SW480 (cell line): ENCODE data around the gene RFESD.

Source experiments
- DNase-seq: peaks from one replicate; pipeline ENCODE4 v3.0.0-alpha.2; 2016; ENCODE audit warnings: low spot score

The RFESD gene

DNA sequence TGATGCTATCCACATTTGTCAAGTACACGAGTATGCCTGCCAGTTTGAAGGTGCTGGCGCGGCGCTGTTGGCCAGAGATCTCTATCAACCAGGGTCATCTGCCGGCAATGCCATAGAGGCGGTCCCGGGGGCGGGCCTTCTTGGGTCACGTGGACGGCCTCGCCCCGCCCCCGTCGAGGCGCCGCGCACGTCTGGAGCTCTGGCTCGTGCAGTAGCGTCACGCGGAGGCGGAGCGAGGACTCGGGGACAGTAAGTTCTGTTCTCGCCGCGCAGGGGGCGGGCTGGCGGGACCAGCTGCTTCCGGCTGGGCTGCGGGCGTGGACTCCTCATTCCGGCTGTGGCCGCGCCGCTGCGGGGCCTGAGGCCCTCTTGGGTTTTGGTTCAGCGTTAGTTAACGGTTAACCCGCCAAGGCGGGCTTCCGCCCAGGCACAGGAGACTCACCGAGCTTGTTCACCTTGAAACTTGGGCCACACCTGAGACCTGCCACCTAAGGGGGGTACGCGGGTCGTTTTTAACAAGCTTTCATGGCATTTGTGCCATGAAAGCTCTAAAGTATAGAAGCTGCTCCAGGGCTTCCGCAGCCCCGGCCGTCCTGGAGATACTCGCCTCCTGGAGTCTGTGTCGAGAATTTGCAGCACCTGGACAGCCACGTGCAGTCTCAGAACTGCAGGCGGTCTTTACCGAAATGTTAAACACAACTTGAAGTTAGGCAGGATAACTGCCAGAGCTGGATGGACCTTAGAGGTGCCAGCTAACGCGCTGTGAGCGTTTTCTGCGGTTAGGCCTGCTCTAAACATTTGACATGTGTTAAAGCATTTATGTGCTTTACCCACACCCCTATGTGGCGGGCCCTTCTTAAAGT lies at the start of gene RFESD:
Gene RFESD, plus strand, starts transcription at position 209 of the 863 bp plus-strand sequence. CDS start 5,495 bp downstream, outside the sequence.
- DNase-seq, result peak; percentile 99

DNA sequence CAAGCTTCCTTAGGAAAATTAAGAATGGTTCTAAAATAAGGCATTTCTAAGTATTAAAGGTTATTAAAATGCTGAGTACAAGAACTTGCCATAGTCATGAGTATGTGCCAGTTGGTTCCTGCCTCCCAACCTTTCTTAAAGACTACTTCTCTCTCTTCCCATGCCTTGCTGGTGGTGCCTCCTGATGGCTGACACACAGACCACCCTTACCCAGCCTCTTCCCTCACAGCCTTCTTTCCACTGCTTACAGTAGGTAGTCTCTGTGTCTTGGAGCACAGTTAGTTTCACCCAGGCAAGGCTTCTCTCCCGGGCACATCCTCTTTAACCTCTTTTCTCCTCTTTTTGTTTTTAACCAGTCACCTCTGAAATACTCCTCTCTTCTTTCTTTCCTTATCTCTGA lies 47.3 kb upstream of the RFESD start:
- no peak for DNase-seq

DNA sequence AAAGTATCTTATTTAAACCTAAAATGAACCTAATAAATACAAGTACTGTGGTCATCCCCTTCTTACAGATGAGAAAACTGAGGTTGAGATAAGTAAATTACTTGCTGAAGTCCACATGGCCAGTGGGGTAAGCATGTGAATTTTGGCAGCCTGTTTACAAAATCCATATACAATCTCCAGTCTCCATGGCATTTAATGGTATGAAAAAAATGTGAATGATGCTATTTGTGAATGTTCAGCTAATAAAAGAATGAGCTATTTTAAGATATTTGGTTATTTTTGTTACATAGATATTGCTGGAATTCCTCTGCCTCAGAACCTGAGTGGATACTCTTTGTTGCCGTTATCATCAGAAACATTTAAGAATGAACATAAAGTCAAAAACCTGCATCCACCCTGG lies 46.0 kb upstream of the RFESD start:
- DNase-seq, result no peak

DNA sequence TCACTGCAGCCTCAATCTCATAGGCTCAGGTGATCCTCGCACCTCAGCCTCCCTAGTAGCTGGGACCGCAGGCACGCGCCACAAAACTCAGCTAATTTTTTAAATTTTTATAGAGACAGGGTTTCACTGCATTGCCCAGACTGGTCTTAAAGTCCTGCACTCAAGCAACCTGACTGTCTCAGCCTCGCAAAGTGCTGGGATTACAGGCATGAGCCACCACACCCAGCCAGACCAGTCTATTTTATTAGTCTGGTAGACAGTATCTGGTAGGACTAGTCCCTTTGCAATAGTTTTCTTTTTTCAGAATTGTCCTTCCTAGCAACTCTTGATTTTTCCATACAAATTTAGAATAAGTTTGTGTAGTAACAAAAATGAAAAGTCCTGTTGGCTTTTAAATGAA lies 40.8 kb upstream of the RFESD start:
- no peak for DNase-seq

DNA sequence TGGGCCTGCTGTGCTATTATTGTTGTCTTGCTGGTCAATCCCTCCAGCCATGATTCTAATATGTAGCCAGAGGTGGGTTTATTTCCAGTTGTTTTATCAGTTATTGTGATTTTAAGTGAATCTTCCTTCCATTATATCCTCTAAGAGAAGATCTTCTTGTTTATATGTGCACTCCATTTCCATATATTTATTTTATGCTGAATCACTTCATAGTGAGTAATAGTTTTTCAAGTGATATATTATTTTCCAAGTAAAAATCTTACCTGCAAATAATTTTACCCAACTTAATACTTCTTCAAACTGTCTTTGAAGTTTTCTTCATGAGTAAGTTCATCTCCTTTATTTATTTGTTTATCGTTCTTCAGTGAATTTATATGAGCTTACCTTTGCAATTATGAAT lies 40.2 kb upstream of the RFESD start:
- no peak for DNase-seq

DNA sequence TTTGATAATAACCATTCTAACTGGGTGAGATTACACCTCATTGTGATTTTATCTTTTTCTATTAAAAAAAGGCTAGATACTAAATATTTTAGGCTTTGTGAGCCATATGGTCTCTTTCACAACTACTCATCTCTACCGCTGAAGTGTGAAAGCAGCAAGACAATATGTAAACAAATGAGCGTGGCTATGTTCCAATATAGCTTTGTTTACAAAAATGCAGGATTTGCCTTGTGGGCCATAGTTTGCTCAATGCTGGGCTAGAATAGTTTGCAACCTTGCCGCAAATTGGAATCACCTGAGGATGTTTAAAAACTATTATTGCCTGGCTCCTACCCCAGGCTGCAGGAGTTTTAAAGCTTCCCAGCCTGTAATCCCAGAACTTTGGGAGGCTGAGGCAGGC lies 36.9 kb upstream of the RFESD start:
- no peak for DNase-seq

DNA sequence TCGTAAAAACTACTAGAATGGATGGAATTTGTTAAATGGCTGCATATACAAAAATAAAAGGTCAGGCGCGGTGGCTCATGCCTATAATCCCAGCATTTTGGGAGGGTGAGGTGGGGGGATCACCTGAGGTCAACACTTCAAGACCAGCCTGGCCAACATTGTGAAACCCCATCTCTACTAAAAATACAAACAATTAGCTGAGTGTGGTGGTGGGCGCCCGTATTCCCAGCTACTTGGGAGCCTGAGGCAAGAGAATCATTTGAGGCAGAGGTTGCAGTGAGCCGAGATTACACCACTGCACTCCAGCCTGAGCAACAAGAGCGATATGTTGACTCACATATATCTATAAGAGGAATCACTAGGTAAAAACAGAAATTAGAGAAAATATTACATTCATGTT lies 36.0 kb upstream of the RFESD start:
- no peak for DNase-seq

DNA sequence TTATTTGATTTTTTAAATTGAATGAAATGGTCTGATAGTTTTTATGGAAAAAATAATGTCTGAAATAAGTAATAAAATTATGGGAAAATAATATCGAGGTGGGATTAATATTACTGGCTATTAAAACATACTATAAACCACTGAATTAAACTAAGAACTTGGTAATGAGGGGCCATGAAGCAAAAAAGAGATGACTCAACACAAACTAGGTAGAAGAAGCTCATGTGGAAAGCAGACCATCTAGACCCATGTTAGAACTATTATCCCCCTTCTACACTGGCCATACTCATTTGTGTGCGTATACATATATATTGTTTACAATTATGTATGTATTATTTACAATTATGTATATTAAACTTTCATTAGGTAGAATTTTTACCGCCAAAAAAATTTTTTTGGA lies 35.2 kb upstream of the RFESD start:
- DNase-seq, result no peak

DNA sequence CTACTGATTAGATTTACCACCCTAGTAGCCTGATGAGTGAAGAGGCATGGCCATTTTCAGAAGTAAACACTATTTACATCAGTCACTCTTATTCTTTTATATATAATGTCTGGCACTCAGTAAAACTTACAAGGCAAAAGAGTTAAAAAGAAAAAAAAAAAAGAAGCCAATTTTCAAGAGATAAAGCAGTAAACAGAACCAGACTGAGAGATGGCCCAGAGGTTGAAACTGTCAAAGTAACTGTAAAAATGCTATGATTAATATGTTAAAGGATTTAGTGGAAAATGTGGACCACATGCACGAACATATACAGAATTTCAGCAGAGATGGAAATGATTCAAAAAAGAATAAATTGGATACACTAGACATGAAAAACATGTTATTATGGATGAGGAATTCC lies 33.1 kb upstream of the RFESD start:
- no peak for DNase-seq

DNA sequence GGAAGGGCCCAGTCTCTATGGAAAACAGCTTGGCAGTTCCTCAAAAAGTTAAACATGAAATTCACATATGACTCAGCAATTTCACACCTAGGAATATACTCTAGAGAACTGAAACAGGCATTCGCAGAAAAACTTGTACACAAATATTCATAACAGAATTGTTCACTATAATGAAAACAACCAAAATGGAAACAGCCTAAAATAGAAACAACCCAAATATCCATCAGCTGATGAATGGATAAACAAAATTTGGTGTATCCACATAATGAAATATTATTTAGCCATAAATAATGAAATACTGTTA lies 31.5 kb upstream of the RFESD start:
- DNase-seq, result no peak

DNA sequence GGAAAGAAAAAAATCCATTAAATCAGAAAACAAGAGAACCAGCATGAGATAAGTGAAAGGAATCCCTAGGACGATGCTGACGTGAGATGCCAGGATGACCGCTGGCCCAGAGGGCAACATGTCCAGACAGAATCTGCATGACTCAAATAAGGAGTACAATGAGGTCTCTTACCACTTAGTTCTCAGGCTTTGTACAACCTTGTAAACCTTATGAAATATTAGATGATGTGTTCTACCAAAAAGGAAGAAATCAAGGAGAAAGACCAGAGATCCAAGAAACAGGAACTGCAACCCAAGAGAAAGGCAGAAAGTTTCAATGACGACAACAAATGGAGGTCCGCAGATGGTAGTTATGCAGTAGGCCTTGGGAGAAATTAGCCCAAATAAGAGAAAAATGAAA lies 29.5 kb upstream of the RFESD start:
- DNase-seq, result no peak

DNA sequence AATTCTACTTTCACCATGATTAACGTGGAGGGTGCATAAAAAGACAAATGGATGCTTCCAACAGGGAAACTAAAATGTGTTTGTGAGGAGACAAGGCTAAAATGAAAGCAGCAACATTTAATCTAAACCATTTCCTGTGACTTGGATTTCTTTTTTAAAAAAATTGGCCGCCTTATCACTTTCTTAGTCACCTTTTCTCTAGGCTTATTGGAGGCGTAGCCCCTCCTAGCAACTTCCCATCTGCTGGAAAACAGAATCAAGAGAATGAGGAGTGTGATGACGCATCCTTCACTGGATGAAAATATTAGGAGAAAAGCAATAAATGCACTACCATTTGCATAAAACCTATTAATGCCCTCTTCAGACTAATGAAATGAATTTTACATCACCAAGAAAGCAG lies 27.5 kb upstream of the RFESD start:
- no peak for DNase-seq

DNA sequence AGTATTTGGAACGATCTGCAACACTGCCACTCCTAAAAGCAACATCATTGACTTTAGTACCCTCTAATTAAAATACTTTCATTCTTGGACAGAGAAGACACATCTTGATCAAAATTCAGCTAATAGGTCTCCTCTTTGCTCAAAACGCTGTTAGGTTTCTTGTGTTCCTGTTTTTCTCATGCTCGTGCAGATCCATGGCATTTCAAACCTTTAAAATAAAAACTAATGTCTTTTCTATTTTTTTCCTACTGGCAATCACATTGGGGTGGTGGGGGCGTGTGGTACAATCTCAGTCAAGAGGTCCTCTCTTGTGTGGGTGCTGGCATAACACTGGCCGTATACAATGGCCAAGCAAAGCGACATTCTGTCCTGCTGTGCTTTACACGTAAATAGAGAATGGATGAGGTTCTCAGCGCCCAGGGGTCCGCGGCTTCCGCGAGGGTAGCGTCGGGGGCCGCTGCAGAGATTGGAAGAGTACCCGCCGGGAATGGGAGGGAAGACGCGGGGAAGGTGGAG lies 27.0 kb upstream of the RFESD start:
- DNase-seq, result no peak

DNA sequence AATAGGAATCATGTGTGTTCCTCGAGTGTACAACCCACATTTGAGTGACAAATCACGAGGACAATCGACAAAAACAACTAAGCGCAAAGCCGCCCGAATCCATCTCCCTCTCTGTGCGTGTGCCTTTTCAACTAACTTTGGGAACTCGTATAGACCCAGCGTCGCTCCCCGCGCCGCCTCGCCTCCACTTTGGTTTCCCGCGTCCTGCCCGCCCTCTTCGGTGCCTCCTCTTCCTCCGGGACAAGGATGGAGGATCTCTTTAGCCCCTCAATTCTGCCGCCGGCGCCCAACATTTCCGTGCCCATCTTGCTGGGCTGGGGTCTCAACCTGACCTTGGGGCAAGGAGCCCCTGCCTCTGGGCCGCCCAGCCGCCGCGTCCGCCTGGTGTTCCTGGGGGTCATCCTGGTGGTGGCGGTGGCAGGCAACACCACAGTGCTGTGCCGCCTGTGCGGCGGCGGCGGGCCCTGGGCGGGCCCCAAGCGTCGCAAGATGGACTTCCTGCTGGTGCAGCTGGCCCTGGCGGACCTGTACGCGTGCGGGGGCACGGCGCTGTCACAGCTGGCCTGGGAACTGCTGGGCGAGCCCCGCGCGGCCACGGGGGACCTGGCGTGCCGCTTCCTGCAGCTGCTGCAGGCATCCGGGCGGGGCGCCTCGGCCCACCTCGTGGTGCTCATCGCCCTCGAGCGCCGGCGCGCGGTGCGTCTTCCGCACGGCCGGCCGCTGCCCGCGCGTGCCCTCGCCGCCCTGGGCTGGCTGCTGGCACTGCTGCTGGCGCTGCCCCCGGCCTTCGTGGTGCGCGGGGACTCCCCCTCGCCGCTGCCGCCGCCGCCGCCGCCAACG lies 26.3 kb upstream of the RFESD start, which contains the start of gene GPR150:
Gene GPR150, plus strand, starts transcription at position 58 of the 840 bp plus-strand sequence. Its CDS starts 189 bp downstream, at position 247.
- DNase-seq, result peak; percentile 76

DNA sequence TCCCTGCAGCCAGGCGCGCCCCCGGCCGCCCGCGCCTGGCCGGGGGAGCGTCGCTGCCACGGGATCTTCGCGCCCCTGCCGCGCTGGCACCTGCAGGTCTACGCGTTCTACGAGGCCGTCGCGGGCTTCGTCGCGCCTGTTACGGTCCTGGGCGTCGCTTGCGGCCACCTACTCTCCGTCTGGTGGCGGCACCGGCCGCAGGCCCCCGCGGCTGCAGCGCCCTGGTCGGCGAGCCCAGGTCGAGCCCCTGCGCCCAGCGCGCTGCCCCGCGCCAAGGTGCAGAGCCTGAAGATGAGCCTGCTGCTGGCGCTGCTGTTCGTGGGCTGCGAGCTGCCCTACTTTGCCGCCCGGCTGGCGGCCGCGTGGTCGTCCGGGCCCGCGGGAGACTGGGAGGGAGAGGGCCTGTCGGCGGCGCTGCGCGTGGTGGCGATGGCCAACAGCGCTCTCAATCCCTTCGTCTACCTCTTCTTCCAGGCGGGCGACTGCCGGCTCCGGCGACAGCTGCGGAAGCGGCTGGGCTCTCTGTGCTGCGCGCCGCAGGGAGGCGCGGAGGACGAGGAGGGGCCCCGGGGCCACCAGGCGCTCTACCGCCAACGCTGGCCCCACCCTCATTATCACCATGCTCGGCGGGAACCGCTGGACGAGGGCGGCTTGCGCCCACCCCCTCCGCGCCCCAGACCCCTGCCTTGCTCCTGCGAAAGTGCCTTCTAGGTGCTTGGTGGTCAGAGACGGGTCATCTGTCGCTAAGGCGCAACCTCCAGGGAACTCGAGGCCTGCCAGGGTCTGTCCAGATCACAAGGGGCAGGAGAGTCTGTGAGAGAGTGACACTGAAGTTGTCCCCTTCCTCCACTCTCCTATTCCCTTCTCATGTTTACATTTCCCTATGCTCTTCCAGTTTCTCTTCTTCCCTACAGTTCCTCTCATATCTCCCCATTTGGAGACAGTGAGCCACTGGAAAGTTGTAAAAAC lies 25.4 kb upstream of the RFESD start:
- peak; percentile 22 for DNase-seq

DNA sequence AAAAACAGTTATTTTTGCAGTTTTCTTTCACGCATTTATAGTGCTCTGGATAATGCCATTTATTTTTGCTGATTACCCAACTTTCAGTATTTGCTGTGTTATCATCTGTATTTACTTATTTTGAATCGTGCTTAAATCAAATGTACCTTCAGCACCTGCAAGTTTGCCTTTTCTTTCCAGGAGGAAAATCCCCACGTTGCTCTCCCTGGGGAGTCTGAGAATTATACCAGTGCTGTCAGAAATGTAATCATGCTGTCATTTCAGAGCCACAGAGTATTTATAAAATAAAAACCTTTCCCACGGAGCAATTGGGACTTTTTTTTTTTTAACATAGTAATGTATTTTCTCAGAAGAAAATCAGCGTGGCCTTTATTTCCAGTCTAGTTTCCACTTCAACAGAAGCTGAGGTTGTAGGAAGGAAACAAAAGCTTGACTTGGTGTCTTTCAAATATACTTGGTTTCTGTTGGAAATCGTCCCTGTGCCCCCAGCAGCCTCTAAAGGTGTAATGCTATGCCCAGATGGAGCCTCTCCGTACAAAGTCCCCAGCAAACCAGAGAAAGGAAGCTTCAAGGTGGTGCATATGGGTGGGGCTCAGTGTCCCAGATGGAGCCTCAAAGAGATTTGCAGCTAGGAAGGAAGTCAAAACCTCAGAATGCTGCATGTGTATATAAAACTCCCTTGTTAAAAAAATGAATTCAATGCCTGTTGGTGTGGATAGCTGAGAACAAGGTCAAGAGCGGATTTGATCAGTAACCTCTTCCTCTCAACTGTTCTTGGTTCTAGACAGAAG lies 24.5 kb upstream of the RFESD start:
- DNase-seq, result no peak

DNA sequence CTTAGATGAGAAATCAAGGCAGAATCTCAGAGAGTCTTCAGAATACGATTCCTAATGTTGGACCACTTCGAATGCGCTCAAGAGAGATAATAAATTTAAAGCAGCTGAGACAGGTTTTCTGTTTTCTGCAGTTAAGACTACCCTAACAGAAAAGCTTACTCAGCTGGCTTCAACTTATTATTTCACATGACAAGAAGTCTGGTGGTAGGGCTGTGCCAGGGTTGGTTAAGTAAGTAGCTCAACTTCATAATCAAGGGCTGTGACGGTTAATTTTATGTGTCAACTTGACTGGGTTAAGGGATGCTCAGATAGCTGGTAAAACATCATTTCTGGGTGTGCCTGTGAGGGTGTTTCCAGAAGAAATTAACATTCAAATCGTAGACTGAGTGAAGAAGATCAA lies 22.9 kb upstream of the RFESD start:
- DNase-seq, result no peak

DNA sequence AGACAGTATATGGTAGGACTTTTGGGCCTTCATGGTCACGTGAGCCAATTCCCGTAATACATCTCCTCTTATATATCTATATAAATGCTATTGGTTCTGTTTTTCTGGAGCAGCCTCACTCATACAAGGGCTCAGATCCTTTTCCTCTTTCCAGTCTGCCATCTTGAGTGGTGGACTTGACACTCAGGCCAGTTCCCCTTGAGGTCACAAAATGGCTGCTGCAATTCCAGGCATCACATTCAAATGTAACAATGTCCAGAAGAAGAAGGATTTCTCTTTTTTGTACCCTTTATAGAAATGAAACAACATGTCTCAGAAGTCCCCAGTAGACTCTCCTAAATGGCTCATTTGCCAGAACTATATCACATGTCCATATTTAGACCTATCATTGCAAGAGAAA lies 22.2 kb upstream of the RFESD start:
- no peak for DNase-seq

DNA sequence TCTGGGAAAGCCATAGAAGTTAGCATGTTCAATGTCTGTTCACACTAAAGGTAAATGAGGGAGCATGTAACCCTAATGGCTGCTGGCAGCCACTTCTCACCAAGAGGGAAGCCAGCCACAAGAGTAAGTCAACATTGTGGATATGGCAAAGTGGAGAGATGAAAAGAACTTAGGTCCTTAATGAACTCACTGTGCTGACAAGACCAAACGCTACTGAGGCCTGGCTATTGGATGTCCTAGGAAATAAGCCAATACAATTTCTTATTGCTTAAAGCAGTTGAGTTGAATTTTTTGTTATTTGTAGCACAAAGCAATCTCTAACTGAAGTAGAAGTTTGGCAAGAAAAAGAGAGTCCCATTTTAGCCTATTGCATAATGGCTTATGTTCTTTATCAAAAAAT lies 19.9 kb upstream of the RFESD start:
- no peak for DNase-seq

DNA sequence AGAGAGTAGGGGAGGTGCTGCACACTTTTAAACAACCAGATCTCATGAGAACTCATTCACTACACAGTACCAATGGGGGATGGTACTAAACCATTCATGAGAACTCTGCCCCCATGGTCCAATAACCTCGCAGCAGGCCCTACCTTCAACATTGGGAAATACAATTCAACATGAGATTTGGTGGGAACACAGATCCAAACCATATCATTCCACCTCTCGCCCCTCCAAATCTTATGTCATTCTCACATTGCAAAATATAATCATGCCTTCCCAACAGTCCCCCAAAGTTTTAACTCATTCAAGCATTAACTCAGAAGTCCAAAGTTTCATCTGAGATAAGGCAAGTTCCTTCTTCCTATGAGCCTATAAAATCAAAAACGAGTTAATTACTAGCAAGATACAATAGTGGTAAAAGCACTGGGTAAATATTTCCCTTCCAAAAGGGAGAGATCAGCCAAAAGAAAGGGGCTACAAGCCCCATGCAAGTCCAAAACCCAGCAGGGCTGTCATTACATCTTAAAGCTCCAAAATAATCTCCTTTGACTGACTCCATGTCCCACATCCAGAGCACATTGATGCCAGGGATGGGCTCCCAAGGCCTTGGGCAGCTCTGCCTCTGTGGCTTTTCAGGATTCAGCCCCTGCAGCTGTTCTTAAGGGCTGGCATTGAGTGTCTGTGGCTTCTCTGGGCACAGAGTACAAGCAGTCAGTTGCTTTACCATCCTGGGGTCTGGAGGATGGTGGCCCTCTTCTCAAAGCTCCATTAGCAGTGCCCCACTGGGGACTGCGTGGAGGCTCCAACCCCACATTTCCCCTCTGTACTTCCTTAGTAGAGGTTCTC lies 18.4 kb upstream of the RFESD start:
- no peak for DNase-seq
